Transverse colon (tissue), 4 donors: Measurements from ENCODE around the gene PKP4.

Source experiments
- CTCF ChIP-seq, 5 experiments: fragments of 200-600 bp in 3 of 5; fragments of 450-650 bp in 2 of 5; sonication (generic) in 3 of 5; IDR thresholded peaks; 1 replicate in 2 of 5; 2 replicates in 3 of 5; pipeline ENCODE4 v1.5.1; 2016 to 2017; ENCODE audit warnings: antibody characterized with exemption in 5 of 5, inconsistent platforms in 3 of 5, mild to moderate bottlenecking in 2 of 5, moderate library complexity in 1 of 5
- EP300 ChIP-seq: sonication (generic); formaldehyde crosslinking; IDR thresholded peaks from one replicate; pipeline ENCODE4 v1.6.1; 2017; ENCODE audit warnings: antibody characterized with exemption, low read depth
- POLR2A ChIP-seq: fragments of 450-650 bp; IDR thresholded peaks from one replicate; pipeline ENCODE4 v1.6.1; 2016; ENCODE audit warnings: antibody characterized with exemption, mild to moderate bottlenecking, moderate library complexity
- POLR2AphosphoS5 ChIP-seq, 3 donors: sonication (generic); formaldehyde crosslinking; IDR thresholded peaks; one replicate each; pipeline ENCODE4 v1.6.1; 2016; ENCODE audit warnings: antibody characterized with exemption in 3 of 3

- peak in 3 of 5 experiments; percentile 5 to 18 (median 10) for TF ChIP-seq CTCF (IDR thresholded peaks at IDR 0.05)
- TF ChIP-seq POLR2A: no peak
- no peak for TF ChIP-seq EP300
- no peak for TF ChIP-seq POLR2AphosphoS5 (IDR thresholded peaks at IDR 0.05)
Observed at GRCh38 chr2:158712791-158713522, 256.2 kb downstream of the PKP4 start.
